Stimulated activated CD4-positive, alpha-beta T cell treated with anti-CD3 and anti-CD28 coated beads, Interleukin-2, amount 100 ng/mL, for 48 hours (primary cell): Measurements from ENCODE around the gene NCOA1.

Experiments
- DNase-seq, 2 donors: peaks; one replicate each; pipeline ENCODE4 v3.0.0-alpha.2; 2020

Gene NCOA1

DNA sequence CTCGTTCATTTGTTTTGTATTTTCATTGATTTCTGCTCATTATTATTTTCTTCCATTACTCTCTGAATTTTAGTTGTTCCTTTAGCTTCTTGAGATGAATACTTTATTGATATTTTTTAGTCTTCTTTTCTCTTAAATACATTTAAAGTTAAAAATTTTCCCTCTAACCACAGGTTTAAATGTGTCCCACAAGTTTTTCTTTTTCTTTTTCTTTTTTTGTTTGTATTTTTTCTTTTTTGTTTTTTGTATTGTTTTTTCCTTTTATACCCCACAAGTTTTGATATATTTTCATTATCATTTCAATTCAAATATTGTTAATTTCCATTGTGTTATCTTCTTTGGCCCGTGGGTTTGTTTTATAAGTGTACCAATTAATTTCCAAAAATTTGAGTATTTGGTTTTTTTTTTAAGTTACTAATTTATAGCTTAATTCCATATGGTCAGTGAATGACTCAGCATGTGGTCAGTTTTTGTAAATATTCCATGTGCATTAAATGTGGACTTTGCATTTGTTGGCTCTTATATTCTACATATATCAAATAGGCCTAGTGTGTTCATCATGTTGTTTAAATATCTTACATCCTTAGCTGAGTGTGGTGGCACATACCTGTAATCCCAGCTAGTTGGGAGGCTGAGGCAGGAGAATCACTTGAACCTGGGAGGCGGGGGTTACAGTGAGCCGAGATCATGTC lies 318.4 kb downstream of the NCOA1 start:
- DNase-seq = no peak

DNA sequence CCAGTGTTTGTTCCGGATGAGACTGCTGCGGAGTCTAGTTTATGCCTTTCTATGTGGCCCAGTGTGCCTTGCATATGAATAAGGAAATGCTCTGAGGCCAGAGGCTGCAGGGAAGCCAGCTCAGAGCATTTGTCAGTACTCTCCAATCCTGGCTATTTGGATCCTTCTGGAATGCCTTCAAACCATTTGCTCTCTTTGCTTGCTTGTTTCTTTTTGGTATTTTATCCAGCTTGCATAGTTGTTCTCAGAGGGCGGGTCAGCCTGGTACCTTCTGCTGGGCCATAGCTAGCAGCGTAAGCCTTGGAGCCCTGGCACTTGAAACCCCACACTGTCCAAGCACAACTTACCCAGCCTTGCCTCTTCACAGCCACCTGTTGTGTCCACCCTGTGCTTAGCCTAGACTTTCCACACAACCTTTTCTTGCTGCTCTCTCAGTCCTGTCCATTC lies 322.7 kb downstream of the NCOA1 start:
- no peak for DNase-seq

DNA sequence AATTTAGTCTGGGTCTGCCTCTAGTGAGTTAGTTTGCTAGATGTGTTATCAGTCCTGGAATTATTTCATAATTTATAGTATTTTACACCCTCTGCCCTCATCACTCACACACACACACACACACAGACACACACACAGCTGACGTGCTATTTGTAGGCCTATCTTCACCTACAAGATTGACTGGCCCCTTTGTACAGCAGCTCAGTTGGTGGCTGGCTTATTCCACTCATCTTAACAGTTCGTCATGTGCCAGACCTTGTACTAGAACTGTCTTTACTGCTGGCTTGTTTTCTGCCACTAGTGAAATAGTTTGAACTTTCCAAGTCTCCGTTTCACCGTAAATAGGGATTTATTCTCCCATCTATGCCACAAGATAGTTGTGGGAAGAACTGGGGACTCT lies 323.5 kb downstream of the NCOA1 start:
- DNase-seq = no peak

DNA sequence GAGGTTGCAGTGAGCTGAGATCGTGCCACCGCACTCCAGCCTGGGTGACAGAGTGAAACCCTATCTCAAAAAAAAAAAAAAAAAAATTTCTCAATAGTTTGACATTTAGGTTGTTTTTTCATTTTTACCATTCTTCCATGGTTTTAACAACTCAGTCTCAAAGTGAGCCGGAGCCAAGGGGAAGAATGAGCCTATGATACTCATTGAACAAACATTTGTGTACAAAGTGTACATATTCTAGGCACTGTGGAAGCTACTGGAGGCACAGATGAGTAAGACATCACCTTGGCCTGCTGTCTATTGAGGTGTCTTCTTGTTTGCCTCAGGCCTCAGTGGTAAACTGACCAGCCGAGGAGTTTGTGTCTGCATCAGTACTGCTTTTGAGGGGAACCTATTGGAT lies 324.1 kb downstream of the NCOA1 start:
- no peak for DNase-seq

DNA sequence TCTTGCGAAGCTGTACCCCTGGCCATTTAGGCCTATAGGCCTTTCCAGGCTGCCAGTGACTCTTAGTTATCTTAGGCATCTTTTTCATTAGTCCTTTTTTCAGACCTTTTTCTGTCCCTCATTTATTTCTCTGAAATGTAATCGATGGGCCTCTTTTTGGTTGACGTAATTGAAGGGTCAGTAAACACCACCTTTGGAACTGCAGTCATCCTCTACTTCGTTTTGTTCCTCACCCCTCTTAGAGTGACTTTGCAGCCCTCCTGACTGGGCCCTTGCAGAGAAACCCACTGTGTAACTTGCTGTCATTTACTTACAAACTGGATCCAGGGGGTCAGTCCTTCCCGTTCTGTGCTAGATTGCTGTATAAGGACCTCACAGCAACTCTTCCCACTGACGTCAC lies 325.4 kb downstream of the NCOA1 start:
- DNase-seq = no peak

DNA sequence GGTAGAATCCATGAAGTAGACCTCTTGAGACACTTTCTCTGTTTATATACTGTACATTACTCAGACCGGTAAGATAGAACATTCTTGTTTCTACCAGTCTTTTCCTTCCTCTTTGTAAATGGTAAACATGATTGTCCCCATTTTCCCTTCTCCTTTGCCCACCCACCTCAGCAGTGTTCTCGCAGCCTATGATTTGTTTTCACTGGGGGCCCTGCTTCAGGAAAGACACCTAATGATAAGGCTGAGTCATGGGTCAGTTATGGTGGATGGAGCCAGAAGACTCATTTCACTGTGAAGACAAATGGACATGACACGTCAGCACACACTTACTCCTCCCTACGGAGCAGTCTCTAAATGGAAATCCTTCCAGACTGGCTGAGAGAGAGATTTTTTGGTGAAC lies 325.8 kb downstream of the NCOA1 start:
- DNase-seq = no peak

DNA sequence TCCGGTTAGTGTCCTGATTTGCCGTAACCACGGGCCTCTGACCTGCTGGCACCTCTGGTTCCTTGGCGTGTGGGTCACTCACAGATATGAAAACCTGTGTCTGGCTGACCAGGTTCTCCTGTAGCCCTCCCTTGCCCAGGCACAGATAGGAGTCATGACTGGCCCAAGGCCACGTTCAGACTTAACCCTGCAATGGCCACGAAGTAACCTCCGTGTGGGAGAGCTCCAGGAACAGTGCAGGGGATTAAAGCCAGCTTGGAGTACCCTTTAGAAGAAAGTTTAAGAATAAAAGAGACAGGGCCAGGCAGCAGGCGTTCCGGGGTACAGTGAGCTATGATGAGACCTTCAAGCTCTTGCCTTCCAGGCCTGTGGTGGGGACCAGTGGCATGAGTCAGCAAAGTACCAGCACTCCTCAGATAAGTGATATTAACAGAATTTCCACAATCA lies 327.7 kb downstream of the NCOA1 start:
- DNase-seq = no peak

DNA sequence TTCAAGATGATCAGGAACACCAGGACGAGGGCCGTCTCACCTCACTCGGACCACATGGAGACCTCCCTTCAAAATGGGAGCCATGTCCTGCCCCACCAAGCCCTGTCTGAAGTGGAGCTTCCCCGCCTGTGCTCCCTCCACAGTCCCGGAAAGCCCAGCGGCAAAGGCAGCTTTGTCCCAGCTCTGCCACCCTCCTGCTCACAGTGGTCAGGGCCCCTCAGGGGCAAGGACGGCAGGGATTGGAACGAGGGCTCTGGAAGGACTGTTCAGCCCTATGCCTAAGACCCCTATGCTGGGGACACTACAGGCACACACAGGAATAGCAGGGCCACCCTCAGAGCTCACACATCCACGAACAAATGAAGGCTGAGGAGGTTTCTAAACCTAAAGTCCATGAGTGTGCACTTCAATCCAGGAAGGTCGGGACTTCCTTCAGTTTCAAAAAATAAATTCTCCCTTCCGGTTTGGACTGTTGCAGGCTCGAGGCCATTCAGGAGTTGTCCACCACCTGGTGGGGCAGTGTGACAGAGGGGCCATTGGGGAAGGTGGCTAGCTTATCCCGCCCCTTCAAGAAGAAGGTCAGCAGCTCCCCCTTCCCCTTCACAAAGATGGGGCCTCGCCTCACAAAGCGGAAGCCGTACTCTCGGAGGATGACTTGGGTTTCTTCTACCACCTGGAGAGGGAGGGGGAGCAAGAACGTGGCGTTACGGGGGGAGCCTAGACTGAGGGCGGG lies 328.6 kb downstream of the NCOA1 start:
- DNase-seq = no peak

DNA sequence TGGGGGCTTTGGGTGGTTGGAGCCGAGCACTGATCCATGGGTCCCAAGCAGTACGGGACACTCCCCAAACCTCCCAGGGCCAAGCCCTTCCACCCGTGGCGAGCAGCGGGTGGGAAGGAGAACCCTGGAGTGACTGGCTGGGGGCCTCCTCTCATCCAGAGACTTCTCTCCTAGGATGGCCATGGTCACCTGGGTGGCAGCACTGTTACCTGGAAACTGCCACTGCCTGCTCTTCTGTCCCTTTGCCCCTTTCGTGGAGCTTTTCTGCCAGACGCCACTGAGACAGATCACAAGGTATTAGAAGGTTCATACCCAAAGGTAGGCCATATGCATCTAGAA lies 329.1 kb downstream of the NCOA1 start:
- no peak for DNase-seq
